ENCODE measurements around the gene ABCA5.

The ABCA5 gene

DNA sequence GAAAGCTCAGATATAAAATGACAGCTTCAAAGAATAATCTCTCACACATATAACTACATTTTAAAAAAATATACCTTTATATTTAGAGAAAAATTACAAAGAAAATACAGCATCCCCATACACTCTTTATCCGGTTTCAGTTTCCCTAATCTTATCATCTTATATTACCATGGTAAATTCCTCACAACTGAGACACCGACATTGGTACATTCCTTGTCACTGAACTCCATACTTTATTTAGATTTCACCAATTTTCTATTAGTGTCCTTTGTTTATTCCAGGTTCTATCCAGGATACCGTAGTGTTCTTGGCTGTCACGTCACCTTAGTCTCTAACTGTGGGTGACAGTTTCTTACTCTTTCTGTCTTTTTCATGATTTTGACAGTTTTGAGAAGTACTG lies 76.3 kb downstream of the ABCA5 start:
- DNase-seq: no peak

DNA sequence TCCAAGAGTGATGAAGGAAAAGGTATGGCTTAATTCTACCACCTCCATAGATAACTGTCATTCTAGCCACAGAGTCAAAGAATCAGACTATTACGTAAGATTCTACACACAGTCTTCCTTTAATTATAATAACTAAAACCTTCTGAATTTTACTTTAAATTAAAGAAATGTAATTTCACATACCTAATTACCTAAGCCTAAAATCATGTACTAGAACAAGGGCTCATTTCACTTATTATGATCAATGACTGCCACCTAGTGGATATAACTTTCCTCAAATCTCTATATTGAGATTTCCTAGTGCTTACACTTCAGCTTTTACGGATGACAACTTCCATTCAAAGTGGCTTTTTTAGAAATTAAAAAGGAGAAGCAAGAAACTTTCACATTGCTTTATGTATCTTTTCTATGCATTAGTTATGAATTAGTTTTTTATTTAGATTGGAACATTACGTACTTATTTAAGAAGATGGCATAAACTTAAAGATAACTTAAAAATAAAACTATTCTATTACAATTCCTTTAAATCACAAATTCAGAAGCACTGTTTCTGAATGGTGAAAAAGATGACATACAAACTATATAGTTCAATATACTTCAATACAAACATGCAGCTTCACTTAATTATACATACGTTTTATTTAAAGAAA lies 80.1 kb downstream of the ABCA5 start:
- DNase-seq: no peak

DNA sequence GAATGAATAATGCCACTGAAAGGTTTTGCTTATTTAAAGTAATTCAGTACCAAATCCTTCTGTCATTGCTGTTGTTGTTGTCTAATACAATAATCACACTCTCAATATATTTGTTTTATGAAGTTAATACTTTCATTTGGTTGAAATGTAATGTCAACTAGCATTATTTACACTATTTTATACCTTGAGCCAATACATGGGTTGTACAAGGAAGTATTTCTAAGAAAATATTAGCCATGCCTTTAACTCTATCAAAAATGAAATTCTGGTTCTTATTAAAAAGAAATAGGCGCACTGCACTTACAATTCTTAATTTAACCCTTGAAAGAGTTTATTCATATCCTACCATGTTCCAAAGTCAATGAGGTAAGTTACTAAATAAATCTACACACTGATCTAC lies 80.7 kb downstream of the ABCA5 start:
- DNase-seq: no peak

DNA sequence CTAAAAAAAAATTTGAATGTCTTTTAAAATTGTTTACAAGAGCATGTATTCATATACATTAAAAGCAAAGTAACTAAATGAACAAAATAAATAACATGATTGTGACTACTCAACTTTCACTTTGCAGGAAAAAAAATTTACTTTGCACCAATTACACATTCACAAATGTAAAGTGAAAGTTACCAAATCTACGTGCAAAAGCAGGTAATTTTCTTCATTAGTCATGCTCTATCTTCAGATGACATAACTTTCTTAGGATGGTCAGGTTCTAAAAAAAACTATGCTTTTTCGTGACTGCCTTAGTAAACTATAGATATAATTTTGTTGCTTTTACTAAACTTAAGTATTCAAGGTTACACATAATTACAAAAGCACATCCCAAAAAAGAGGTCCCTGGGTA lies 81.3 kb downstream of the ABCA5 start:
- DNase-seq: no peak

DNA sequence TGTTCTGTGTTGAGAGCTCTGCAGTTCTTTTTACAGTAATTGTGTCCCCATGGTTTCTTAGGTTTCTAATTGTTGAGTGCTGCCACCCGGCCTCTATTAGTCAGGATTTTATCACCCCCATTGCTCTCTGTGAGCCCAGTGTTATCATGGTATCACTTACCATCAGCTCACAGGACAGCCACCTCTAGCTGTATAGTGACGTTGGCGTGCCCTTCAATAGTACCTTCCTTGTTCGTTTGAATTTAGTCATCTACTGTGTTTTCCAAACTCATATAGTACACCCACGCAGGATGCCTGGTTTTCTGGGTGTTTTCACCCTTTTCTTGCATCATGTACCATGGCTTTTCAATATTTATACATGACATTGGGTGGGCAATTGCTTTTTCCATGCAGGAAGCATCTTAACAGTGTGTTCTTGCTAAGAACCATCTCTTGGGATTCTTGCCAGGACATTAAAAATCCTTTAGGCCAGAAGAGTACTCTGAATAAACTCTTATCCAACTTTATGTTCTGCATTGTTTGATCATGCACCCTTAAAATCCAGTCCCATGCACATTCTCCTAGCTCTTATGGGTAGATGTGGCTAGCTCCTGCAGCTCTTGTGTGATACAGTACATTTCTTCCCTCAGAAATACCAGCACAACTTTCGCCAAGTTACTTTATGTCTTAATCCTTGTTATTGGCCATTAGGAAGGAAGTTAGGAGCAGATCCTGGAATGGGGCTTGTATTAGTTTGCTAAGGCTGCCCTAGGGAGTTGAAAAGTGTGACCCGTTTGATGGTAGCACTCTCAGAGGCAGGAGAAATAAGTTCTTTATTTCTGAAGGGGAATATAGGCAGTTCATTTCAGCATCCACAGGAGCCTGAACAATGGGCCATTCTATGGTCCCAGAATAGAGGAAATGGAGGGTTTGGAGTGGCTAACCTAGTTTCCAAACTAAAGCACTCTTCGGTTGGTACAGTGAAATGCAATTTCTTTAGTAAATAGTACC lies 87.0 kb downstream of the ABCA5 start:
- no peak for DNase-seq

DNA sequence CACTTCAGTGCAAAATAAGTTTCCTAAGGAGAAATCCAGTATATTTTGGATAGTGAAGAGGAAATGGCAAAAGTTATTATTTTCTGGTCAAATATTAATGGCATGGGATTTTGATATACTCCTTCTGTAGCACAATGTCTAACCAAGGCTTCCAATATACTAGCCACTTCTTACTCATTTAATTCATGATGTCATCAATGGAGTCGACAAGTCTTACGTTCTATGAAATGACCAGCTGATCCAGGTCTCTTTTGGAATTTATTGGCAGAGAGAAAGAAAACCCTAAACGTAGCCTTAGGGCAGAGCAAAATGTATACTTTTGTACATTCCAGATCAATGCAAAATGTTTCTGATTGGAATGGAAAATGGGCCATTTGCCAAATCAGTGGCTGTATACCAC lies 90.0 kb downstream of the ABCA5 start:
- DNase-seq: no peak

DNA sequence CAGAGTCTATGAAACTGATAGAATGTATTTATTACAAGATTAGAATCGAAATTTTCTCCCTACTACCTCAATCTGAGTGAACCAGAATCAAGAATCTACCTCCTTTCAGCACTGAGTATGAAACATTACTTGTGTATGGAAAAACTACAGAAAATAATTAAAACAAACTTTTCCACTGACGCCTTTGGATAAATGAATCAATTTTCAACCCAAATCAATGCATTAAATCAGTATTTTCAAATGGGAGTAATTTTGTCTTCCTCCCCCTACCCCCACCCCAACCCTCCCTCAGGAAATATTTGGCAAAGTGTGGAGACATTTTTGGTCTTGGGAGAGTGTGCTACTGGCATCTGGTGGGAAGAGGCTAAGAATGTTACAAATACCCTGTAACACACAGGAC lies 90.5 kb downstream of the ABCA5 start:
- DNase-seq: no peak

DNA sequence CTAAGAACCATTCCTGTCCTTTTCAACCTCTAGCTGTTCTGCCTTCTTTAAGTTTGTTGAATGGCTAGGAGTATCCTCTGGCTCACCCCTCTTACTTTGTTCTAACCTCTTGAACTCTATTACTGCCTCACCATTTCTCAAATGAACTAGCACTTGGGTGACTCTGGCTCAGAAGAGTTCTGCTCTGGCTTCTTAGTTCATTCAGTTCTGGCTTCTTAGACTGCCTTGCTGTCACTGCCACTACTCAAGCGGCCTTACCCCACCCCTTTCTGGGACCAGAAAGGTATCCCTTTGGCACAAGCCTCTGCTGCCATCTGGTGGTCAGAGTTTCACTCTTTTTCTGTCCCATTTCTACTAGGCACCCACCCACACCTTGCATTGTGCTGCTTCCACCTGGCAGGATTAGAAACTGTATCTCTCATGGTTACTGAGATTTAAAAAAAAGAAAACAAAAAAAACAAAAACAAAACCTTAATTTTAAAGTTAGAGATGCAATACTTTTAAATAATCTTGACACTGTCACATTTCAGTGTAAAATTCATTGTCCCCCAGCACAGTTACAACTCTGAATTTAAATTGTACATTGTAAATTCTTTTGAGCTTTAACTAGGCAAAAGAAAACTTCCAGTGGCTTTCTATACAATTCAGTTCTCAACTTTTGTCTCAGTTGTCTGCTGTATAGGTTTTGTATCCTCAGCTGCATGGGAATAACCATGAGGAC lies 91.4 kb downstream of the ABCA5 start:
- peak; percentile 60 for DNase-seq

DNA sequence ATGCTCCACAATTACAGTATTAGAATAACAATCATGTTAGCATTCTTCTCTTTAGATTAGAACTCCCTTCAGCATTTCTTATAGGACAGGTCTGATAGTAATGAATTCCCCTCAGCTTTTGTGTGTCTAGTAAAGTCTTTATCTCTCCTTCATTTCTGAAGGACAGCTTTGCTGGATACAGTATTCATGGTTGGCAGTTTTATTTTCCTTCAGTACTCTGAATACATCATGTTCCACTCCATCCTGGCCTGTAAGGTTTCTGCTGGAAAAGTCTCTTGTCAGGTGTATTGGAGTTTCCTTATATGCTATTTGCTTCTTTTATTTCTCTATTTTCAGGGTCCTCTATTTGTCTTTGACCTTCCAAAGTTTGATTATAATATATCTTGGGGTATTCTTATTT lies 94.3 kb downstream of the ABCA5 start:
- DNase-seq: no peak

DNA sequence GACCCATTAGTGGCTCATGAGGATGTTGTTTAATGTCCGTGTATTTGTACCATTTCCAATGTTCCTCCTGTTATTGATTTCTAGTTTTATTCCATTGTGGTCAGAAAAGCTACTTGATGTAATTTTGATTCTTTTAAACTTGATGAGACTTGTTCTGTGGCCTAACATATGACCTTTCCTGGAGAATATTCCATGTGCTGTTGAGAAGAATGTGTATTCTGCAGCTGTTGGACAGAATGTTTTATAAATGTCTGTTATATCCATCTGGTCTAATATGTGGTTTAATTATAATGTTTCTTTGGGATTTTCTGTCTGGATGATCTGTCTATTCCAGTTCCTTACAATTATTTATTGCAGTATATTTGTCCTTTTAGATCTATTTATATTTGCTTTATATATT lies 95.4 kb downstream of the ABCA5 start:
- no peak for DNase-seq

DNA sequence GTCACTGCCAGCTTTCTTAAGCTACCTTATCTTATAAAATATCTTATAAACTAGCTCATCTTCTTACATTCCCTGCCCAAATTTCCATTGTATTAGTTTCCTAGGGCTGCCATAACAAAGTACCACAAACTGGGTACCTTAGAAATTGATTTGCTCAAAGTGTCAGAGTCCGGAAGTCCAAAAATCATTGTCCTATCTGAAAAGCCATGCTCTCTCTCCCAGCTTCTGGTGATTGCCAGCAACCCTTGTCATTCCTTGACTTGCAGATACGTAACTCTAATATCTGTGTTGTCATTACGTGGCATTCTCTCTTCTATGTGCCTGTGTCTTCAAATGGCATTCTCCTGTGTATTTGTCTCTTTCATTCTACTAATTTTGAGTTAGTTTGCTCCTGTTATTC lies 96.0 kb downstream of the ABCA5 start:
- no peak for DNase-seq

DNA sequence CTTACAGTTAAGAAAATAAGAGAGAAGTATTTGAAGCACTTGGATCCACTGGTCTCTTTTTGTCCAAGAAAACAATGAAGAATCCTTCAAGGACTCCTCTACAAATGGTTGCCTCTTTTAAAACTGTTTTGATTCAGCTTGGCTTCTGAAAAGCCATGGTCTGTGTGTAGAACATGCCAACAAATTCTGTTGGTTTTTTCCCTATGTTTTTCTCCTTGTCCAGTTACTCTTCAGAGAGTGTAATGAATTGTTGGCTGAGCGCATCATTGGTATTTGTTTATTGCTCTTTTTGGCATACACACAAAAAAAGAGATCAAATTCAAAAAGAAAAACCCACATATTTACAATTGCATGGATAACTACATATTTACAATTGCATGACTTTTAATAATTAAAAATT lies 98.4 kb downstream of the ABCA5 start, which contains the start of gene ABCA10:
Gene ABCA10 (minus strand): TSS at position 249 of the 400 bp plus-strand sequence. CDS start 3,466 bp downstream, outside the sequence.
- no peak for DNase-seq

DNA sequence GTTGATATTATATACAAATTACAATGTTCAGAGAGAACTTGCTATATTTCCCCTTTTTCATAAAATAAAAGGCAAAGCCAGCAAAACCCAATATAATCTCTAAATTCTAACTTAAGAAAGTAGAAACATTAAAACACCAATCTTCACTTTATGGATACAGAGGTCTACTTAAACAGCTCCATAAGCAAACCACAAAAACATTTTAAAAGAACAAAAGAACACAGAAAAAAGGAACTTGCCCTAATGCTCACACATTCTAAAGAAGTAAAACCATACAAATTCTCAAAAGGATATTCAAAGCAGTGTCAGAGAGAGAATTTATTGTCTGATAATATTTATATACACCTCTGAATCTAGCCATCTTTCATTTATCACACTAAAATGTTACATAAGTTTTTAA lies 98.9 kb downstream of the ABCA5 start:
- DNase-seq: no peak

DNA sequence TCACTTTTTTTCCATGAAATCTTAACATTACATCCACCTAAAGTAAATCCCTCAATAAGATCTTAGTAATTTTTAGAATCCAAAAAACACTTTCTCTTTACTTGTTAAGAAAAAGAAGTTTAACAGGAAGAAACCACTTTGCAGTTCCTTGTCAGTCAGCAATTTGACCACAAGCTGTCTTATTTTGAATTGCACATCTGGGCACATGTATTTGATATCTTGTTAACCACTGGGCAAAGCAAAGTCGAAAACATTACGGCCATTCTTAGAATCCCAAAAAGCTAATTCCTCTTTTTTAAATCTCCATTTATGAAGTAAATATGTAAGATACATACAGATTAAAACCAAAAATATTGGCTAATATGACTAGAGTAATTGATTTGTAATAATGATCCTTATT lies 99.4 kb downstream of the ABCA5 start:
- DNase-seq: no peak

DNA sequence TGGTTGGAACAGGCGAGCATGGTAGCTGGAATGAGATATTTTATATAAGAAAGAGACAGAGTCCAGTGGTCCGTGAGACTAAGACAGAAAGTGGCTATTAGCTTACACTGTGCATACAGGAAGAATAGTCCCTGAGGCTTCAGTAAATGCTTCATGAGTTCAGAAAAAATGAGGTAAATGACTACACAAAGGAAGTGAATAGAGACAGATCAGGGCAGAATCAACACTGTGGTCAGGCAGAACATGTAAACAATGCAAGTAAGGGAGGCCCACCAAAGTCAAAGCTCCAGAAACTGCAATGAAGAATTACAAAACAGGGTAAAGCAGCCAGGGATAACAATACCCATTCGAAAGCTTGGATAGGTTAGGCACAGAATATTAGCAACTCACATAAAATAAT lies 103.1 kb downstream of the ABCA5 start:
- no peak for DNase-seq

DNA sequence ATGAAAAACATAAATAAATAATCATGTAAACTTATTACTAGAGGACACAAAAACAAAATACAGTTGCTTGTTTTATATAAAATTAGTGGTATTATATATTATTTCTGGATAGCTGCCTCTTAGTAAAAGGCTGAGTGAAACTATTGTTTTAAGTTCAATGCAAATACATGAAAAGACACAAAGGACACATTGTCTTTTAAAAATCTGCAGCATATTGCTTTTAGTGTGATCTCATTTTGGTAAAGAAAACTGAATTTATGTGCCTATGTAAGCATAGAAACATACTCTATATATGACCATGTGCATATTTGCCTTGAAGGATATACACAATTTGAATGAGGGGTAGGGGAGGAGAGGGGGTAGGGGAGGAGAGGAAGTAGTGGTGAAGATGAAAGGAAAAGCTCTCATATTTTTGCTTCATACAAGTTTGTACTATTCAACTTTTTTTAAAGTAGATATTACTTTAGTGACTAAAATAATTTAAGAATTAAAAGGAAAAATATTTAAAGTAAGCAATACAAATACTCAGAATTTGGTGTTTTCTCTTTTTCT lies 104.2 kb downstream of the ABCA5 start:
- no peak for DNase-seq

DNA sequence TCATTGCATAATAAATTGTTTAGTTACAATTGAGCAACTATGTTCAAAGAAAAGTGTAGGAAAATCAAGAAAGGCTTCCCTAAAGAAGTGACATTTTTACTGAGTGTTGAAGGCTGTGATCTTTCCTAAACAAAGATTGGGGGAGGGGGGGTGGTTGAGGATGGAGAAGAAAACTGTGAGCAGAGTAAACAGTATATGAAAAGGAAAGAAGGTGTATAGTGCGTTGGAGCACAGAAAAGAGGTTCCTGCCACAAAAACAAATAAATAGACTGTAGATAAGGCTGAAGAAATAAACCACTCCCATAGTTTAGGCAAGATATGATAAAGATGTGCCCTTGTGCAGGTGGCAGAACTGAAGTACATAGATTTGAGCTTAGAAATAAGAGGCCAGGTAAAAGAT lies 106.8 kb downstream of the ABCA5 start:
- DNase-seq: no peak

DNA sequence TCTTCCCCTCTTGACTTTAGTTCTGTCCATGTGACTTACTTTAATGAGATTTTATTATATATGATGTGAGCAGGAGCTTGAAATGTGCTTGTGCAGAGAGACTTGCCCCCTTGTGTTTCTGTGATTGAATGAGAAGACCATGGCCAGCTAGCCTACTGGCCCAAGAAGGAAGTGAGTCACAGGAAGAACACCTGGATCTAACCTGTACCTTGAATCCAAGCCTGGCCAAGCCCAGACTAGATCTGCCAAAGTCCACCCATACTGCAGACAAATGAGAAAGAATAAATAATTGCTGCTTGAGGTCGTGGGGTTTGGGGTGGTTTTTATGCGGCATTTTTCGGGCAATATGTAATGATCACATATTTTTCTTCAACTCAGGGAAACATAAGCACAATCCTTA lies 107.9 kb downstream of the ABCA5 start:
- no peak for DNase-seq

DNA sequence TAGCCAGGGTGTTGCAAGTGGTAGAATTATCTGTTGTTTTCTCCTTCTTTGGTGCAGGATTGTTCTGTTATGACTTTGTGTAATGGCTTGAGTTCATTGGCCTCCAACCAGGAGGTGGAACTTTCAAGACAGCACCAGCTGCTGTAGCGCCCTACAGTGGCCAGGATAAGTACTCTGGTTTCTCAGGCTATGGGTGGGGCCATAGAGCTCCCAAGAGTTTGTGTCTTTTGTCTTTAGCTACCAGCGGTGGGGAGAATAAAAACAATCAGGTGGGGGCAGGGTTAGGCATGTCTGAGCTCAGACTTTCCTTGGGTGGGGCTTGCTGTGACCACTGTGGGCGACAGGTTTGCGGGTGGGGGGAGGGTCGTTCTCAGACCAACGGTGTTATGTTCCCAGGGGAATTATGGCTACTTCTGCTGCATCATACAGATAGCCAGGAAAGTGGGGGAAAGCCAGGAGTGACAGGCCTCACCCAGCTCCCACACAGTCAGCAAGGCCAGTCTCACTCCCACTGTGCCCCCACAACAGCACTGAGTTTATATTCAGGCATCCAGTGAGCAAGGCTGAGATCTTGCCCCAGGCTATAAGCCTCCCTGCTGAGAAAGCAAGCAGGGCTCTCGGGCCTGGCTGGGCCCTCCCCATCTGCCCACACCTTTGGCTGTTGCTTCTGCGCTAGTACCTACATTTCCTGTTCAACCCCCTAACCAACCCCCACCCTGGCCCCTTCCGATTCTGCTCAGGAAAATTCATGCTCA lies 113.7 kb downstream of the ABCA5 start:
- no peak for DNase-seq

DNA sequence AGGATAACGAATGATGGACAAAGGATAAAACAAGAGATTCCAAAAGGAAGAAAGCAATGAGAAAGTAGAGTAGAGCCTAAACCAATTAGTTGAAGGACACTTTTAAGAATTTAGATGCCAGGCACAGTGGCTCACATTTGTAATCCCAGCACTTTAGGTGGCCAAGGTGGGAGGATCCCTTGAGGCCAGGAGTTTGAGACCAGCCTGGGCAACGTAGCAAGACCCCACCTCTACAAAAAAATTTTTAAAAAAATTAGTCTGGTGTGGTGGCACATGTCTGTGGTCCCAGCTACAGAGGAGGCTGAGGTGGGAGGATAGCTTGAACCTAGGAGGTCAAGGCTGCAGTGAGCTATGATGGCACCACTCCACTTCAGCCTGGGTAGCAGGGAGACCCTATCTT lies 118.3 kb downstream of the ABCA5 start:
- no peak for DNase-seq

DNA sequence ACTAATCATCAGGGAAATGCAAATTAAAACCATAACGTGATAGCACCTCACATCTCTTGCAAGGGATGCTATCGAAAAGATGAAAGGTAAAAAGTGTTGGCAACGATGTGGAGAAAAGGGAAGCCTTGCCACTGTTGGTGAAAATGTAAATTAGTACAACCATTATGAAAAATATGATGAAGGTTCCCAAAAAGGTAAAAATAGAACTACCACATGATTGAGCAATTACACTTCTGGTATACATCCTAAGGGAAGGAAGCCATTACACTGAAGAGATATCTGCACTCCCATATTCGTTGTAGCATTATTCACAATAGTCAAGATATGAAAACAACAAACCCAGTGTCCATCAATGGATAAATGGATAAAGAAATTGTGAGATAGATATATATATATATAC lies 119.8 kb downstream of the ABCA5 start:
- no peak for DNase-seq

DNA sequence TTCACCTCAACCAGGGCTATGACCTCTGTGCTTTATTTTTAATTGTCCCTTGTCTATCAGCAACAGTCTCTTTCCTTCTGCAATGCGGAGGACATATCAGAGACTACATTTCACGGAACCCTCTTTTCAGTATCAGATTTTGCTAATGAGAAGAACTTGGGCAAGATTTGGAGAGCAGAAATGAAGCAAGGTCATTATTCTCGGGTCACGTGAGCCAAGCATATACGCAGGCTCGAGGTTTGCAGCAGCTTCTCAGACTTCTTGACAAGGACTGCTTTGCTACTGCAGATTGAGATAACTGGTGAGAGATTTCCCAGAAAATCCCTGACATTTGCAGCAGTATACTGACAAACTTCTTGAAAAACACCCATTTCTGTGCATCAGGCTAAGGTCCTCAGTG lies 128.7 kb downstream of the ABCA5 start:
- no peak for DNase-seq
